ENCODE measurements around the gene NAE1. TPM values are rescaled to one million over a fixed set of nuclear protein-coding genes. Genes with fewer than 3 reads are reported as not detected.

NAE1 gene
- total RNA-seq, 1 experiment from 2014 or later: 123 TPM

- Histone ChIP-seq H3K4me2 (ENCODE audit: low read length) (no peak overlapping the region), H4K20me1 (ENCODE audit: insufficient read depth) (no peaks in the 10 kb centered on the region), H3K9me2 (ENCODE audit: insufficient read depth) (no peaks in the 10 kb centered on the region), H3K36me3 (ENCODE audit: control insufficient read depth in 1 of 2, insufficient read depth in 2 of 2, low read length in 2 of 2) (no peaks in the 10 kb centered on the region), H3K4me1 (ENCODE audit: control insufficient read depth in 1 of 2, insufficient read depth in 2 of 2, low read length in 2 of 2) (no peaks in the 10 kb centered on the region), H3K27ac (ENCODE audit: low read depth, low read length) (no peak overlapping the region), H2AFZ (ENCODE audit: low read depth, low read length, poor library complexity, severe bottlenecking) (no peak overlapping the region), H3K27me3 (ENCODE audit: insufficient read depth, low read length) (no peaks in the 10 kb centered on the region), H3K4me3 (replicated peaks in 1 of 2; ENCODE audit: low read depth in 1 of 2, low read length in 2 of 2) (no peak overlapping the region), H3K9ac (ENCODE audit: low read length) (no peak overlapping the region), H3K9me3 (ENCODE audit: control insufficient read depth in 1 of 2, insufficient read depth in 1 of 2, low read depth in 1 of 2, low read length in 2 of 2) (no peaks in the 10 kb centered on the region), H3K79me2 (ENCODE audit: insufficient read depth, low read length) (no peaks in the 10 kb centered on the region)
- ATAC-seq: no peak
- no TSS peak for BruUV-seq (replicated peaks)
- no peak for TF ChIP-seq MAX (IDR thresholded peaks at IDR 0.05)
- no peak for TF ChIP-seq TCF7L2 (IDR thresholded peaks at IDR 0.05; ENCODE audit: borderline replicate concordance, extremely low read depth, insufficient read depth, insufficient read length)
- no peak for TF ChIP-seq FOSL1 (IDR thresholded peaks at IDR 0.05; ENCODE audit: low read depth)
- TF ChIP-seq POLR2A (IDR thresholded peaks at IDR 0.05; ENCODE audit: borderline replicate concordance, extremely low read depth, insufficient read depth, insufficient read length): no peak
- TF ChIP-seq YY1 (IDR thresholded peaks at IDR 0.05; ENCODE audit: extremely low read depth, insufficient replicate concordance, low read depth, low read length): no peak
- no peak for TF ChIP-seq ELF1 (IDR thresholded peaks at IDR 0.05; ENCODE audit: borderline replicate concordance, low read depth)
- TF ChIP-seq EGR1 (IDR thresholded peaks at IDR 0.05; ENCODE audit: low read depth): no peak
- no peak for TF ChIP-seq REST (IDR thresholded peaks at IDR 0.05; ENCODE audit: low read depth)
- no peak for TF ChIP-seq EZH2 (IDR thresholded peaks at IDR 0.05)
- no peak for TF ChIP-seq ZFX (IDR thresholded peaks at IDR 0.05)
- TF ChIP-seq SIN3A (IDR thresholded peaks at IDR 0.05; ENCODE audit: low read depth): no peak
- TF ChIP-seq ZNF274 (IDR thresholded peaks at IDR 0.05; ENCODE audit: low read depth, low read length): no peak
- TF ChIP-seq RAD21 (IDR thresholded peaks at IDR 0.05; ENCODE audit: low read depth): no peak
- TF ChIP-seq CTCF (IDR thresholded peaks at IDR 0.05 in 2 of 3, conservative IDR thresholded peaks at IDR 0.05 in 1 of 3; ENCODE audit: borderline replicate concordance in 1 of 3, insufficient read depth in 1 of 3, low read depth in 2 of 3, low read length in 2 of 3): no peak
- no peak for TF ChIP-seq POLR2AphosphoS5 (IDR thresholded peaks at IDR 0.05; ENCODE audit: low read depth, low read length)
- no peak for TF ChIP-seq ATF3 (IDR thresholded peaks at IDR 0.05)
- no peak for TF ChIP-seq SRF (IDR thresholded peaks at IDR 0.05; ENCODE audit: low read depth)
- TF ChIP-seq CBX3 (IDR thresholded peaks at IDR 0.05; ENCODE audit: low read depth): no peak
- RAD21 ChIA-PET (ENCODE audit: low non-redundant PET in 1 of 2, low total read pairs in 2 of 2, uncharacterized antibody in 2 of 2, unreplicated experiment in 2 of 2): no interaction called here
- CTCF ChIA-PET: interaction anchor here (1.1 to 3.4 kb wide), 3 partner anchors 17 to 99 kb away, joined by 4 to 16 read pairs (median 6); partner anchors contain the start of gene NAE1
- no peak for DNase-seq (ENCODE audit: low read depth, low spot score)
- intact Hi-C loops (cut with micrococcal nuclease): no loop called here
- POLR2A ChIA-PET: no interaction called here
Observed at GRCh38 chr16:66851166-66851964, 20.6 kb upstream of the NAE1 start.
